ENCODE data around the gene THSD7A.

DNA sequence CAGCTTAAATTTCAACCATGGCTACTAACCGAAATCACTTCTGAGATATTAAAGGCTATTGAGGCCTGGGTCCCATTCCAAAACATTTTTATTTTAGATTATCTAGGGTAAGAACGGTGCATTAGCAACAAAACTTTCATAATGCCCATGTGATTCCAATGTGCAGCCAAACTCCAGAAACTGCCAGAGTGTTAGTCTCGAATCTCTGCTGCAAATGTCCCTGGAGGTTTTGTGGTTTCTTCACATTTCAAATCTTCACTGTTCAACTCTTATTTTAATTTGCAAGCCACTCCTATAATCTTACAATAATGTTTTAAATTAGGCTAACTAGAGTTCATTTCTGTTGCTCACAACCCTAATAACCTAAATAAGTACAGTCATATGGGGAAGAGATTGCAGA, 501.3 kb downstream of the THSD7A start:
- TF ChIP-seq, protein P1, sequence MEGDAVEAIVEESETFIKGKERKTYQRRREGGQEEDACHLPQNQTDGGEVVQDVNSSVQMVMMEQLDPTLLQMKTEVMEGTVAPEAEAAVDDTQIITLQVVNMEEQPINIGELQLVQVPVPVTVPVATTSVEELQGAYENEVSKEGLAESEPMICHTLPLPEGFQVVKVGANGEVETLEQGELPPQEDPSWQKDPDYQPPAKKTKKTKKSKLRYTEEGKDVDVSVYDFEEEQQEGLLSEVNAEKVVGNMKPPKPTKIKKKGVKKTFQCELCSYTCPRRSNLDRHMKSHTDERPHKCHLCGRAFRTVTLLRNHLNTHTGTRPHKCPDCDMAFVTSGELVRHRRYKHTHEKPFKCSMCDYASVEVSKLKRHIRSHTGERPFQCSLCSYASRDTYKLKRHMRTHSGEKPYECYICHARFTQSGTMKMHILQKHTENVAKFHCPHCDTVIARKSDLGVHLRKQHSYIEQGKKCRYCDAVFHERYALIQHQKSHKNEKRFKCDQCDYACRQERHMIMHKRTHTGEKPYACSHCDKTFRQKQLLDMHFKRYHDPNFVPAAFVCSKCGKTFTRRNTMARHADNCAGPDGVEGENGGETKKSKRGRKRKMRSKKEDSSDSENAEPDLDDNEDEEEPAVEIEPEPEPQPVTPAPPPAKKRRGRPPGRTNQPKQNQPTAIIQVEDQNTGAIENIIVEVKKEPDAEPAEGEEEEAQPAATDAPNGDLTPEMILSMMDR (IDR thresholded peaks at IDR 0.05; ENCODE audit: poor library complexity): no peak
- TF ChIP-seq EZH2 (IDR thresholded peaks at IDR 0.05; ENCODE audit: borderline replicate concordance) (no peak), EZH2phosphoT487 (IDR thresholded peaks at IDR 0.05; ENCODE audit: low read depth, severe bottlenecking, unreplicated experiment) (no peak)

All from hepatocyte (in vitro differentiated cells).